Gastroesophageal sphincter (tissue), 4 donors: Measurements from ENCODE around the gene MED8. TPM values are rescaled to one million over a fixed set of nuclear protein-coding genes. Genes with fewer than 3 reads are reported as not detected.

ENCODE experiments used
- ATAC-seq: fragments of 150-250 bp; one replicate; pipeline ENCODE4 v1.9.1; 2016; ENCODE audit warnings: mild to moderate bottlenecking, moderate library complexity
- H3K27ac ChIP-seq, 4 donors: fragments of 200-600 bp; sonication (generic) in 3 of 4; 1 replicate in 3 of 4; 2 replicates in 1 of 4; pipeline ENCODE4 v1.5.1; 2016 to 2019
- H3K27me3 ChIP-seq: fragments of 200-600 bp; sonication (generic); one replicate; pipeline ENCODE4 v1.5.1; 2019
- H3K36me3 ChIP-seq, 2 donors: fragments of 200-600 bp; sonication (generic); one replicate each; pipeline ENCODE4 v1.5.1; 2019; ENCODE audit warnings: control low read depth in 1 of 2
- H3K4me1 ChIP-seq, 3 donors: fragments of 200-600 bp; sonication (generic); 1 replicate in 2 of 3; 2 replicates in 1 of 3; pipeline ENCODE4 v1.5.1; 2016 to 2019; ENCODE audit warnings: control low read depth in 2 of 3
- H3K4me3 ChIP-seq, 2 donors: fragments of 200-600 bp; sonication (generic); one replicate each; pipeline ENCODE4 v1.5.1; 2019; ENCODE audit warnings: mild to moderate bottlenecking in 1 of 2, moderate library complexity in 1 of 2
- H3K9me3 ChIP-seq, 3 donors: fragments of 200-600 bp; sonication (generic); one replicate each; pipeline ENCODE4 v1.5.1; 2017 to 2019; ENCODE audit warnings: control low read depth in 2 of 3
- CTCF ChIP-seq, 4 experiments: fragments of 200-600 bp in 2 of 4; fragments of 450-650 bp in 2 of 4; sonication (generic) in 1 of 4; IDR thresholded peaks; one replicate each; pipeline ENCODE4 v1.5.1; 2017 to 2019; ENCODE audit warnings: antibody characterized with exemption in 4 of 4, mild to moderate bottlenecking in 2 of 4, moderate library complexity in 2 of 4
- EP300 ChIP-seq: sonication (generic); formaldehyde crosslinking; IDR thresholded peaks from one replicate; pipeline ENCODE4 v1.6.1; 2017; ENCODE audit warnings: antibody characterized with exemption, mild to moderate bottlenecking
- POLR2A ChIP-seq, 2 donors: fragments of 450-650 bp; IDR thresholded peaks; one replicate each; pipeline ENCODE4 v1.6.1; 2017; ENCODE audit warnings: antibody characterized with exemption in 2 of 2, mild to moderate bottlenecking in 2 of 2, moderate library complexity in 1 of 2
- POLR2AphosphoS5 ChIP-seq: sonication (generic); formaldehyde crosslinking; IDR thresholded peaks from one replicate; pipeline ENCODE4 v1.6.1; 2017; ENCODE audit warnings: antibody characterized with exemption
- WGBS, 2 donors: methylation state at CpG; one replicate each; pipeline ENCODE4 v1.1.5; 2018; ENCODE audit warnings: low coverage in 1 of 2; 5-methylcytosine and 5-hydroxymethylcytosine counted together
- total RNA-seq, 4 donors: library from RNA; depleted of rRNA; stranded (reverse); fragments of >200 nt; gene quantifications; one replicate each; pipeline ENCODE4 v1.1.0, GENCODE V29; 2016

The MED8 gene
- total RNA-seq, 4 donors from 2014 or later, result 31.4 to 41.1 (median 33.6) TPM

GRCh38 chr1:43432171-43432860, 42.7 kb upstream of the MED8 start:
- WGBS, 2 donors, result 100% methylated on average over 2 of the region's 9 CpGs; no CpG with 5 or more reads in 1 of the 2 donors
- TF ChIP-seq EP300 (no peak), CTCF (IDR thresholded peaks at IDR 0.05) (no peak), POLR2A (IDR thresholded peaks at IDR 0.05) (no peak), POLR2AphosphoS5 (no peak)

GRCh38 chr1:43431676-43432075, 42.1 kb upstream of the MED8 start:
- 90 to 100% methylated on average over 3 of the region's 9 CpGs for WGBS, 2 donors
- no peak overlapping the region for H3K4me3 ChIP-seq
- ATAC-seq, result no peak
- no peak overlapping the region for H3K27ac ChIP-seq
- H3K36me3 ChIP-seq, result peaks cover 0 to 97% of the 10 kb centered on the region in 2 donors
- H3K27me3 ChIP-seq, result no peaks in the 10 kb centered on the region
- H3K9me3 ChIP-seq, result no peaks in the 10 kb centered on the region
- TF ChIP-seq POLR2AphosphoS5, result no peak
- TF ChIP-seq CTCF (IDR thresholded peaks at IDR 0.05), result no peak
- no peak for TF ChIP-seq EP300
- TF ChIP-seq POLR2A (IDR thresholded peaks at IDR 0.05), result no peak
- peaks cover 0 to 21% (median 8%) of the 10 kb centered on the region in 3 donors for H3K4me1 ChIP-seq

More at GRCh38 chr1:43432171-43432860, 42.7 kb upstream of the MED8 start:
- Histone ChIP-seq H3K36me3 (peaks cover 0 to 97% of the 10 kb centered on the region in 2 donors), H3K4me1 (peaks cover 0 to 23% (median 9%) of the 10 kb centered on the region in 3 donors), H3K27ac (no peak overlapping the region), H3K4me3 (no peak overlapping the region), H3K27me3 (no peaks in the 10 kb centered on the region), H3K9me3 (no peaks in the 10 kb centered on the region)
- no peak for ATAC-seq

- Histone ChIP-seq H3K27me3 (no peaks in the 10 kb centered on the region), H3K9me3 (no peaks in the 10 kb centered on the region), H3K4me3 (no peak overlapping the region), H3K27ac (no peak overlapping the region), H3K36me3 (peaks cover 0 to 100% of the 10 kb centered on the region in 2 donors), H3K4me1 (peaks cover 0 to 13% (median 3%) of the 10 kb centered on the region in 3 donors)
- 100% methylated on average over 1 of the region's 5 CpGs; no CpG with 5 or more reads in 1 of the 2 donors for WGBS, 2 donors
- no peak for TF ChIP-seq POLR2A (IDR thresholded peaks at IDR 0.05)
- no peak for TF ChIP-seq POLR2AphosphoS5
- no peak for TF ChIP-seq CTCF (IDR thresholded peaks at IDR 0.05)
- TF ChIP-seq EP300, result no peak
- ATAC-seq, result no peak
These were observed 41.2 kb upstream of the MED8 start for GRCh38 chr1:43430831-43431230.

GRCh38 chr1:43427941-43428340, 38.3 kb upstream of the MED8 start:
- Histone ChIP-seq H3K4me1 (no peaks in the 10 kb centered on the region), H3K27me3 (no peaks in the 10 kb centered on the region), H3K36me3 (peaks cover 0 to 100% of the 10 kb centered on the region in 2 donors), H3K9me3 (no peaks in the 10 kb centered on the region), H3K27ac (no peak overlapping the region), H3K4me3 (no peak overlapping the region)
- 68% methylated on average over 3 of the region's 9 CpGs; no CpG with 5 or more reads in 1 of the 2 donors for WGBS, 2 donors
- TF ChIP-seq POLR2A (IDR thresholded peaks at IDR 0.05), result no peak
- no peak for TF ChIP-seq CTCF (IDR thresholded peaks at IDR 0.05)
- no peak for TF ChIP-seq EP300
- no peak for TF ChIP-seq POLR2AphosphoS5
- no peak for ATAC-seq

- no peak overlapping the region for H3K27ac ChIP-seq
- H3K9me3 ChIP-seq, result no peaks in the 10 kb centered on the region
- H3K4me1 ChIP-seq, result no peaks in the 10 kb centered on the region
- WGBS, 2 donors, result 79% methylated on average over 8 of the region's 14 CpGs; no CpG with 5 or more reads in 1 of the 2 donors
- H3K4me3 ChIP-seq, result no peak overlapping the region
- H3K27me3 ChIP-seq, result no peaks in the 10 kb centered on the region
- no peak for ATAC-seq
- no peak for TF ChIP-seq POLR2A (IDR thresholded peaks at IDR 0.05)
- peaks cover 0 to 100% of the 10 kb centered on the region in 2 donors for H3K36me3 ChIP-seq
These were observed 37.9 kb upstream of the MED8 start for GRCh38 chr1:43427524-43427923.
